ENCODE data around the gene PDE4D.

Gene PDE4D

GRCh38 chr5:59528202-59528862 lies 365.2 kb downstream of the PDE4D start:
- ATAC-seq = no peak

More at GRCh38 chr5:59528202-59528862, 365.2 kb downstream of the PDE4D start:
- TF ChIP-seq POU6F1 (CRISPR knock-in tag; IDR thresholded peaks at IDR 0.05; ENCODE audit: borderline replicate concordance, low read depth) (no peak), PPARA (CRISPR knock-in tag; IDR thresholded peaks at IDR 0.05; ENCODE audit: borderline replicate concordance) (no peak), BACH2 (CRISPR knock-in tag; IDR thresholded peaks at IDR 0.05; ENCODE audit: borderline replicate concordance) (no peak), ZC3H10 (CRISPR knock-in tag; IDR thresholded peaks at IDR 0.05) (no peak), ZNF565 (CRISPR knock-in tag; conservative IDR thresholded peaks at IDR 0.05; ENCODE audit: low read depth) (no peak), GLIS3 (CRISPR knock-in tag; IDR thresholded peaks at IDR 0.05) (peak; percentile 26; the same call in 1 of the 2 replicates), TSHZ2 (CRISPR knock-in tag; IDR thresholded peaks at IDR 0.05) (peak; percentile 22; the same call in 1 of the 2 replicates), ZFP30 (CRISPR knock-in tag; IDR thresholded peaks at IDR 0.05) (peak; percentile 75), ESRRG (CRISPR knock-in tag; IDR thresholded peaks at IDR 0.05) (no peak), CSDC2 (CRISPR knock-in tag; IDR thresholded peaks at IDR 0.05) (0 out of 2 replicates have a peak, but pooled peaks have one; percentile 78), ISL1 (CRISPR knock-in tag; IDR thresholded peaks at IDR 0.05) (peak; percentile 94), PATZ1 (CRISPR knock-in tag; IDR thresholded peaks at IDR 0.05; ENCODE audit: borderline replicate concordance) (0 out of 2 replicates have a peak, but pooled peaks have one; percentile 44), RARB (CRISPR knock-in tag; IDR thresholded peaks at IDR 0.05) (no peak), ZNF8 (CRISPR knock-in tag; IDR thresholded peaks at IDR 0.05) (no peak), ZNF70 (CRISPR knock-in tag; IDR thresholded peaks at IDR 0.05) (no peak), TCF4 (CRISPR knock-in tag; IDR thresholded peaks at IDR 0.05; ENCODE audit: borderline replicate concordance) (no peak), SNAI2 (CRISPR knock-in tag; IDR thresholded peaks at IDR 0.05) (peak; percentile 41; the same call in 1 of the 2 replicates), OSR1 (CRISPR knock-in tag; IDR thresholded peaks at IDR 0.05) (no peak), ZFP3 (CRISPR knock-in tag; IDR thresholded peaks at IDR 0.05) (no peak), CREB5 (CRISPR knock-in tag; IDR thresholded peaks at IDR 0.05; ENCODE audit: low read depth) (peak; percentile 47; the same call in 1 of the 2 replicates), CSRNP3 (CRISPR knock-in tag; IDR thresholded peaks at IDR 0.05) (peak; percentile 38; the same call in 1 of the 2 replicates), TOX (CRISPR knock-in tag; IDR thresholded peaks at IDR 0.05; ENCODE audit: borderline replicate concordance) (no peak), ARNTL (CRISPR knock-in tag; IDR thresholded peaks at IDR 0.05; ENCODE audit: borderline replicate concordance, low read depth) (no peak)

Data from SK-N-SH treated with all-trans-retinoic acid at 6 μM for 48 hours (cell line).